Kidney epithelial cell (primary cell): Measurements from ENCODE around the gene CUL3. TPM values are rescaled to one million over a fixed set of nuclear protein-coding genes. Genes with fewer than 3 reads are reported as not detected.
A peak's percentile ranks its signal among the peaks of the same experiment; 100 is the strongest.
"Not testable (repeated sequence)": the region's sequence is repeated elsewhere in the genome, so short reads cannot be mapped to it uniquely, and the experiment has no call there.

ENCODE experiments used
- DNase-seq: peaks from one replicate; pipeline ENCODE4 v3.0.0-alpha.2; 2010; ENCODE audit warnings: low read depth
- H3K27me3 ChIP-seq: 2 replicates; pipeline ENCODE4 v1.6.0; 2011; ENCODE audit warnings: low read length; ENCODE audit not compliant: control insufficient read depth, insufficient read depth
- H3K36me3 ChIP-seq: 2 replicates; pipeline ENCODE4 v1.5.1; 2011; ENCODE audit warnings: low read length; ENCODE audit not compliant: control insufficient read depth, insufficient read depth
- H3K4me3 ChIP-seq: 2 replicates; pipeline ENCODE4 v1.5.1; 2011; ENCODE audit warnings: low read depth, mild to moderate bottlenecking, control low read depth, low read length
- total RNA-seq: library from RNA; depleted of rRNA; stranded (reverse); fragments of >200 nt; gene quantifications from 2 replicates; pipeline ENCODE4 v1.2.3, GENCODE V29; 2015
- TF ChIP-seq, protein P1 (sequence below): IDR thresholded peaks from 2 replicates; pipeline ENCODE4 v1.5.1; 2011; ENCODE audit warnings: mild to moderate bottlenecking, moderate library complexity, low read length, control low read depth, inconsistent platforms; ENCODE audit not compliant: insufficient read depth, poor library complexity, severe bottlenecking

CUL3 gene
- total RNA-seq, 1 donor from 2014 or later = 53.3 TPM

DNA sequence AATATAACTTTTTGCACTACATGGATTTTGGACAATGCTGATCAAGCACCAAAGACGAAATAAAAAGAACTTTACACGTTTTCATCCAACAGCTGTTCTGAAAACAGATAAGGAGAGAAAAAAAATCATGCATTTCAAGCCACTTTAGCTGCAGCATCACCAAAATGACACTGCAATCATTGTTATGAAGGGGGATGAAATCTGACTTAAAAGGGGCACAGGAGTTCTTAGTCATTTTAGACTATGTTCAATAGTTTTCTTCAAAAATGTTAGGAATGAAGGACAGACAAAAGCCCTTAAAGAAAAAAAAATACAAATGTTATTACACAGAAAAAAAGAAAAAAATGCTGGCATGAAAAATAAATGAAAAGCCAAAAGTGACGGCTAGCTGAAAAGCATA is 71.2 kb downstream of the CUL3 start:
- no peak overlapping the region for H3K4me3 ChIP-seq
- H3K27me3 ChIP-seq = no peaks in the 10 kb centered on the region
- TF ChIP-seq, protein P1, sequence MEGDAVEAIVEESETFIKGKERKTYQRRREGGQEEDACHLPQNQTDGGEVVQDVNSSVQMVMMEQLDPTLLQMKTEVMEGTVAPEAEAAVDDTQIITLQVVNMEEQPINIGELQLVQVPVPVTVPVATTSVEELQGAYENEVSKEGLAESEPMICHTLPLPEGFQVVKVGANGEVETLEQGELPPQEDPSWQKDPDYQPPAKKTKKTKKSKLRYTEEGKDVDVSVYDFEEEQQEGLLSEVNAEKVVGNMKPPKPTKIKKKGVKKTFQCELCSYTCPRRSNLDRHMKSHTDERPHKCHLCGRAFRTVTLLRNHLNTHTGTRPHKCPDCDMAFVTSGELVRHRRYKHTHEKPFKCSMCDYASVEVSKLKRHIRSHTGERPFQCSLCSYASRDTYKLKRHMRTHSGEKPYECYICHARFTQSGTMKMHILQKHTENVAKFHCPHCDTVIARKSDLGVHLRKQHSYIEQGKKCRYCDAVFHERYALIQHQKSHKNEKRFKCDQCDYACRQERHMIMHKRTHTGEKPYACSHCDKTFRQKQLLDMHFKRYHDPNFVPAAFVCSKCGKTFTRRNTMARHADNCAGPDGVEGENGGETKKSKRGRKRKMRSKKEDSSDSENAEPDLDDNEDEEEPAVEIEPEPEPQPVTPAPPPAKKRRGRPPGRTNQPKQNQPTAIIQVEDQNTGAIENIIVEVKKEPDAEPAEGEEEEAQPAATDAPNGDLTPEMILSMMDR = no peak
- no peak for DNase-seq
- peaks cover 1% of the 10 kb centered on the region for H3K36me3 ChIP-seq

DNA sequence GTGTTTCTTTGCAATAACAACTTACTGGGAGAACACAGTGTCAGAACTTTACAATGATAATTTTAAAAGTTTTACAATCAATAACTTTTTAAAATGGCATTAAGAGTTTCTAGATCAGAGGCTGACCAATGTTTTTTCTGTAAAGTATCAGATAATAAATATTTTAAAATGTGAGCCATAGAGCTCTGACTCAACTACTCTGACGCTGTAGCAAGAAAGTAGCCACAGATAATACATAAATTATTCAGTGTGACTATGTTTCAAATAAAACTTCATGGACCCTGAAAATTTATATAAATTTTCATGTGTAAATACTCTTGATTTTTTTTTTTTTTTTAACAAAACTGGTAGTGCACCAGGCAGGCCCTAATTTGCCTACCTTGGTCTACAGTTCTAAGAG is 77.4 kb downstream of the CUL3 start:
- H3K36me3 ChIP-seq = peaks cover under 1% of the 10 kb centered on the region
- H3K27me3 ChIP-seq = no peaks in the 10 kb centered on the region
- TF ChIP-seq, protein P1 = no peak
- H3K4me3 ChIP-seq = no peak overlapping the region
- no peak for DNase-seq

- no peak for DNase-seq
Measured at GRCh38 chr2:224506494-224506893, 78.7 kb downstream of the CUL3 start.

DNA sequence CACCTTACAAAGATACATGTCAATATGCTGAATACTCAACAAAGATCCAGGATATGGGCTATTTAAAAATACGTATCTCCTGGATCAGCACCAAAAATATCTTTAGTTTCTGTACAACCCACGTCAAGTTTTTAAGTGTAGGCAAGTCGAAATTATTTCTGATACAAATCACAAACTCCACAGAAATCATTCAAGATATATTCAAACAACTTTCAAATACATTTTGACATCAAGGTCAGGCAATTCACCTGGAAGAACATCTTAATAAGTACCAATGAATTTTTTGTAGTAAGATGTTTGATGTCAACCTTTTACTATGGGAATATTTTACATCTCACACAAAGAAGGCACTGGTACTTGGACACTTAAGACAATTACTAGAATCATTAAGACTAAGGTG is 86.2 kb downstream of the CUL3 start:
- no peak for DNase-seq
- TF ChIP-seq, protein P1 = no peak
- Histone ChIP-seq H3K4me3 (no peak overlapping the region), H3K27me3 (no peaks in the 10 kb centered on the region), H3K36me3 (peaks cover 1% of the 10 kb centered on the region)

More at GRCh38 chr2:224506494-224506893, 78.7 kb downstream of the CUL3 start:
- TF ChIP-seq, protein P1 = no peak
- Histone ChIP-seq H3K36me3 (no peaks in the 10 kb centered on the region), H3K4me3 (no peak overlapping the region), H3K27me3 (no peaks in the 10 kb centered on the region)

- no peak for DNase-seq
- TF ChIP-seq, protein P1 = no peak
- Histone ChIP-seq H3K36me3 (peaks cover 1% of the 10 kb centered on the region), H3K4me3 (no peak overlapping the region), H3K27me3 (no peaks in the 10 kb centered on the region)
Measured at GRCh38 chr2:224492531-224492930, 92.6 kb downstream of the CUL3 start.

GRCh38 chr2:224487940-224488339 is 97.2 kb downstream of the CUL3 start:
- not testable (repeated sequence) for DNase-seq, H3K36me3 ChIP-seq, H3K4me3 ChIP-seq, H3K27me3 ChIP-seq

DNA sequence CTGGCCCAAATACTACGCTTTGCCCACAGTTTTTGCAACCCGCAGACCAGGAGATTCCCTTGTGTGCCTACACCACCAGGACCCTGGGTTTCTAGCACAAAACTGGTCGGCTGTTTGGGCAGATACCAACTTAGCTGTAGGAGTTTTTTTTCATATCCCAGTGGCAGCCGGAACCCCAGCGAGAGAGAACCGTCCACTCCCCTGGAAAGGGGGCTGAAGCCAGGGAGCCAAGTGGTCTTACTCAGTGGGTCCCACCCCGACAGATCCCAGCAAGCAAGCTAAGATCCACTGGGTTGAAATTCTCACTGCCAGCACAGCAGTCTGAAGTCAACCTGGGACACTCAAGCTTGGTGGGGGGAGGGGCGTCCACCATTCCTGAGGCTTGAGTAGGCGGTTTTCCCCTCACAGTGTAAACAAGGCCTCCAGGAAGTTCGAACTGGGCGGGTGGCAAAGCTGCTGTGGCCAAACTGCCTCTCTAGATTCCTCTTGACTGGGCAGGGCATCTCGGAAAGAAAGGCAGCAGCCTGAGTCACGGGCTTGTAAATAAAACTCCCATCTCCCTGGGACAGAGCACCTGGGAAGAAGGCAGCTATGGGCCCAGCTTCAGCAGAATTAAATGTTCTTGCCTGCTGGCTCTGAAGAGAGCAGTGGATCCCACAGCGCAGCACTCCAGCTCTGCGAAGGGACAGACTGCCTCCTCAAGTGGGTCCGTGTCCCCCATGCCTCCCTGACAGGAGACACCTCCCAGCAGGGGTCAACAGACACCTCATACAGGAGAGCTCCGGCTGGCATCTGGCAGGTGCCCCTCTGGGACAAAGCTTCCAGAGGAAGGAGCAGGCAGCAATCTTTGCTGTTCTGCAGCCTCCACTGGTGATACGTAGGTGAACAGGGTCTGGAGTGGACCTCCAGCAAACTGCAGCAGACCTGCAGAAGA is 99.8 kb downstream of the CUL3 start:
- not testable (repeated sequence) for H3K27me3 ChIP-seq, H3K4me3 ChIP-seq, H3K36me3 ChIP-seq
- peak; percentile 98 for DNase-seq
